HG03045 (cell line): Measurements from ENCODE around the gene ZDHHC20.

Source experiments
- ATAC-seq: cut with Tn5 transposase; IDR thresholded peaks from one replicate; pipeline ENCODE4 v1.9.1; 2021; ENCODE audit warnings: mild to moderate bottlenecking, moderate library complexity; ENCODE audit not compliant: unreplicated experiment

Gene ZDHHC20

DNA sequence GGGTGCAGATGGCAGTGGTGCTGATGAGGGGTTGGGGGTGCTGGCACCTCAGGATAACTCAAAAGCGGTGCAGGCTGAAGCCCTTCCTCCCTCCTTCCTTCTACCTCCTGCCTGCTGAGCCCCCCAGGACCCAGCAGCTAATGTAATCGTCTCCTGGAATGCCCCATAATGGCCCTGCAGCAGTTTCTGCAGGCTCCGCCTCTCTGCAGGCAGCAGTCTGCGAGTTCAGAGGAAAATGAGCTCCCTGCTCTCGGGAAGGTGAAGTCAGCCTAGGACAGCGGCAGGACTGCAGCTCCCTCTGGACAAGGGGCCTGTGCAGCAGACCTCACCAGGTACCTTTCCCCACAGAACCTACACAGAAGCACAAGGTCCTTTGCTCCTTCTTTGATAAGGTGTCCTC is 130.9 kb downstream of the ZDHHC20 start:
- no peak for ATAC-seq

DNA sequence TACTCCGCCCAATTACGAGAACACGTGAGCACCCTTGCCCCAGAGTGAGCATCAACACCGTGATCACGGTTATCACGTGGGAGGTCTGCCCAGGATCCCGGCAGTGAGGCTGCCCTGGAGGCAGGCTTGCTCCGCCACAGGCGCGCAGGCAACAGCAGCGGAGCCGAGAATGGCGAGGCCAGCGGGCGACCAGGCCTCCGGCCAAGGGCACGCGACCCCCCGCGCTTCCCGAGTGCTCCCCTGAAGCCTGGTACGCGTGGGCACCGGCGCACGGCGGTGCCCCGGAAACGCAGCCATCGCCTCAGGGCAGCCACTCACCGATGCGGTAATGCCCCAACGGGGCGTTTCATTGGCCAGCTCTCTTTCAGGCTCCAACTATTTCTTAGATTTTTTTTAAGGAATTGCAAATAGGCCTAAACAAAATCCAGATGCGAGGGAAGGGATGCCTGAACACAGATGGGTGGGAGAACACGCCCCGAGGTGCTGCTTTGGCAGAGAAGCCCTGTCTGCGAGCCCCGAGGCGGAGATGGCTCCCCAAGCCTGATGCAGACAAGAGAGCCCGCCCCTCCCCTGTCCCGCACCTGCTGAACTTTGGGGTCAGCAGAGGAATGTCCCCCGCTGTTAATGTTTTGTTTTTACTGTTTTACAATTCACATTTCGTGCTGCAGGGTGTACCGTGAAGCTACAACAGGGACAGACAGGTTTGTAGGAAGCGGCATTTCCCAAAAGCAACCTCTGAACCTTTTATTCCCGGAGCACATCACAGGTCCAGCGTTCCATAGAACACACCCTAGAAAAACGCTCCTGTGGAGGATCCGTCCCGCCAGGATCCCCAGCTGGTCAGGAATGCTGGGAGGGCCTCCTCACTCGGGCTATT is 132.7 kb downstream of the ZDHHC20 start:
- no peak for ATAC-seq

GRCh38 chr13:21324803-21325202 is 134.3 kb downstream of the ZDHHC20 start:
- ATAC-seq = no peak

- no peak for ATAC-seq
These were observed 136.1 kb downstream of the ZDHHC20 start for GRCh38 chr13:21322988-21323387.
